Measurements from ENCODE around the gene STK32B.

- TF ChIP-seq EP300 (IDR thresholded peaks at IDR 0.05) = no peak
- TF ChIP-seq CTCF (IDR thresholded peaks at IDR 0.05) = no peak
- TF ChIP-seq POLR2A (IDR thresholded peaks at IDR 0.05) = no peak
These were observed 47.4 kb upstream of the STK32B start for GRCh38 chr4:5003918-5004317.
